Measurements from ENCODE around the gene ZNF268.
"Not testable (repeated sequence)": the region's sequence is repeated elsewhere in the genome, so short reads cannot be mapped to it uniquely, and the experiment has no call there.

ZNF268 gene

DNA sequence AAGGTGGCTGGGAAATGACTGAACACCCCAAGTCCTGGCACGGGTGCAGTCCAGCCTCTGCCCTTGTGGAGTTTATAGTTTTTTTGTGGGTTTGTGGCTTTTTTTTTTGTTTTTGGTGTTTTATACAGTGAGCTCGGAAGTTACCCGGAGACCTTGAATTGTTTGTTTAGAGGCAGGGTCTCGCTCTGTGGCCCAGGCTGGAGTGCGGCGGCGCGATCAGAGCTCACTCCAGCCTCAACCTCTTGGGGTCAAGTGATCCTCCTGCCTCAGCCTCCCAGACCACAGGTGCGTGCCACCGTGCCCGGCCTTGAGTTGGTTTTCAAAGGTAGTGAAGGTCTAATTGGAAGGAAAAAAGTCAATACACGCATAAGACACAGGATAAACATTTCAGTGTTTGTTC is 55.3 kb downstream of the ZNF268 start:
- H3K27ac ChIP-seq (ENCODE audit: low read depth, low read length) = no peak overlapping the region
- peaks cover 0 to 2% (median 0%) of the 10 kb centered on the region in 5 donors for H3K27me3 ChIP-seq (ENCODE audit: control insufficient read depth in 5 of 5, insufficient read depth in 4 of 5, low read length in 5 of 5)
- no peak overlapping the region for H3K4me3 ChIP-seq (ENCODE audit: low read depth in 1 of 5, low read length in 5 of 5)
- H3K4me1 ChIP-seq (ENCODE audit: control insufficient read depth in 5 of 5, insufficient read depth in 5 of 5, low read length in 5 of 5) = no peaks in the 10 kb centered on the region
- H3K9me3 ChIP-seq (ENCODE audit: control insufficient read depth in 5 of 5, low read length in 5 of 5) = peaks cover 0 to 34% (median 6%) of the 10 kb centered on the region in 5 donors
- no peak overlapping the region for H3K9ac ChIP-seq (ENCODE audit: low read length in 5 of 5)
- H3K36me3 ChIP-seq (ENCODE audit: control insufficient read depth in 5 of 5, insufficient read depth in 5 of 5, low read length in 5 of 5) = no peaks in the 10 kb centered on the region

- Histone ChIP-seq H3K9me3 (ENCODE audit: control insufficient read depth in 5 of 5, low read length in 5 of 5) (peaks cover 0 to 3% (median 2%) of the 10 kb centered on the region in 5 donors), H3K9ac (ENCODE audit: low read length in 5 of 5) (no peak overlapping the region), H3K4me3 (ENCODE audit: low read depth in 1 of 5, low read length in 5 of 5) (no peak overlapping the region), H3K4me1 (ENCODE audit: control insufficient read depth in 5 of 5, insufficient read depth in 5 of 5, low read length in 5 of 5) (no peaks in the 10 kb centered on the region), H3K27me3 (ENCODE audit: control insufficient read depth in 5 of 5, insufficient read depth in 4 of 5, low read length in 5 of 5) (no peaks in the 10 kb centered on the region), H3K36me3 (ENCODE audit: control insufficient read depth in 5 of 5, insufficient read depth in 5 of 5, low read length in 5 of 5) (no peaks in the 10 kb centered on the region), H3K27ac (ENCODE audit: low read depth, low read length) (no peak overlapping the region)
These were observed 70.4 kb downstream of the ZNF268 start for GRCh38 chr12:133251732-133252131.

- H3K9ac ChIP-seq (ENCODE audit: low read length in 5 of 5); H3K9me3 ChIP-seq (ENCODE audit: control insufficient read depth in 5 of 5, low read length in 5 of 5): not testable (repeated sequence)
These were observed 74.5 kb downstream of the ZNF268 start for GRCh38 chr12:133255833-133256232.

GRCh38 chr12:133256321-133256720 is 75.0 kb downstream of the ZNF268 start:
- Histone ChIP-seq H3K4me3 (ENCODE audit: low read depth in 1 of 5, low read length in 5 of 5) (no peak overlapping the region), H3K9me3 (ENCODE audit: control insufficient read depth in 5 of 5, low read length in 5 of 5) (peaks cover 0 to 3% (median 2%) of the 10 kb centered on the region in 5 donors), H3K27me3 (ENCODE audit: control insufficient read depth in 5 of 5, insufficient read depth in 4 of 5, low read length in 5 of 5) (no peaks in the 10 kb centered on the region), H3K9ac (ENCODE audit: low read length in 5 of 5) (no peak overlapping the region), H3K27ac (ENCODE audit: low read depth, low read length) (no peak overlapping the region), H3K4me1 (ENCODE audit: control insufficient read depth in 5 of 5, insufficient read depth in 5 of 5, low read length in 5 of 5) (no peaks in the 10 kb centered on the region), H3K36me3 (ENCODE audit: control insufficient read depth in 5 of 5, insufficient read depth in 5 of 5, low read length in 5 of 5) (no peaks in the 10 kb centered on the region)

More at GRCh38 chr12:133255833-133256232, 74.5 kb downstream of the ZNF268 start:
- not testable (repeated sequence) for H3K36me3 ChIP-seq (ENCODE audit: control insufficient read depth in 5 of 5, insufficient read depth in 5 of 5, low read length in 5 of 5); H3K27ac ChIP-seq (ENCODE audit: low read depth, low read length); H3K27me3 ChIP-seq (ENCODE audit: control insufficient read depth in 5 of 5, insufficient read depth in 4 of 5, low read length in 5 of 5); H3K4me1 ChIP-seq (ENCODE audit: control insufficient read depth in 5 of 5, insufficient read depth in 5 of 5, low read length in 5 of 5); H3K4me3 ChIP-seq (ENCODE audit: low read depth in 1 of 5, low read length in 5 of 5)

DNA sequence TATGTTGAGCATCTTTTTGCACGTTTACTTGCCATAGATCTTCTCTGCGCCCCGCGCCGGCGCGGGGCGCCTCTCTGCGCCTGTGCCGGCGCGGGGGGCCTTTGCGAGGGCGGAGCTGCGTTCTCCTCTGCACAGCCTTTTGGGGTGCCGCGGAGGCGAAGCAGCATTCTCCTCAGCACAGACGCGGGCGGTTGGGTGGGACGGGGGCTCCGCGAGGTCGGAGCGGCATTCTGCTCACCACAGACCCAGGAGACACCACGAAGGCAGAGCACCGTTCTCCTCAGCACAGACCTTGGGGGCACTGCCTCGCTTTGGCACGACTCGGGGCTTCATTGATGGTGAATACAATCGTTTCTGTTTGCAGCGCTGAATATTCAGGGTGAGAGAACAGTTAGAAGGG is 82.9 kb downstream of the ZNF268 start:
- Histone ChIP-seq H3K9ac (ENCODE audit: low read length in 5 of 5) (no peak overlapping the region), H3K27me3 (ENCODE audit: control insufficient read depth in 5 of 5, insufficient read depth in 4 of 5, low read length in 5 of 5) (no peaks in the 10 kb centered on the region), H3K27ac (ENCODE audit: low read depth, low read length) (no peak overlapping the region), H3K4me1 (ENCODE audit: control insufficient read depth in 5 of 5, insufficient read depth in 5 of 5, low read length in 5 of 5) (no peaks in the 10 kb centered on the region), H3K36me3 (ENCODE audit: control insufficient read depth in 5 of 5, insufficient read depth in 5 of 5, low read length in 5 of 5) (no peaks in the 10 kb centered on the region), H3K4me3 (ENCODE audit: low read depth in 1 of 5, low read length in 5 of 5) (no peak overlapping the region), H3K9me3 (ENCODE audit: control insufficient read depth in 5 of 5, low read length in 5 of 5) (no peaks in the 10 kb centered on the region)
